Activated CD4-positive, alpha-beta T cell treated with anti-CD3 and anti-CD28 coated beads for 36 hours (primary cell): ENCODE measurements around the gene MIA3. TPM values are rescaled to one million over a fixed set of nuclear protein-coding genes. Genes with fewer than 3 reads are reported as not detected.
A peak's percentile ranks its signal among the peaks of the same experiment; 100 is the strongest.
"Not testable (repeated sequence)": the region's sequence is repeated elsewhere in the genome, so short reads cannot be mapped to it uniquely, and the experiment has no call there.

Source experiments
- ATAC-seq: fragments of 200-7000 bp; cut with Tn5 transposase; one replicate; pipeline ENCODE4 v1.10.0; 2021; ENCODE audit warnings: mild to moderate bottlenecking, moderate library complexity
- CTCF ChIA-PET: fragments of 350-600 bp; sonication (Branson Sonifier 250); formaldehyde crosslinking; loops from one replicate; lab custom pipeline; 2021; ENCODE audit warnings: antibody characterized with exemption; lab: Charles Lee
- POLR2A ChIA-PET: fragments of 350-600 bp; sonication (Branson Sonifier 250); formaldehyde crosslinking; loops from one replicate; lab custom pipeline; 2021; ENCODE audit warnings: antibody characterized with exemption, inconsistent platforms; lab: Charles Lee
- DNase-seq: peaks from one replicate; pipeline ENCODE4 v3.0.0-alpha.2; 2020
- H3K27ac Mint-ChIP-seq: one replicate; pipeline ENCODE4 v1.8.0; 2021; ENCODE audit warnings: mixed read lengths
- H3K27me3 Mint-ChIP-seq: one replicate; pipeline ENCODE4 v1.8.0; 2021; ENCODE audit warnings: mixed read lengths
- H3K36me3 Mint-ChIP-seq: one replicate; pipeline ENCODE4 v1.8.0; 2021; ENCODE audit warnings: low read depth, mixed read lengths
- H3K4me1 Mint-ChIP-seq: one replicate; pipeline ENCODE4 v1.8.0; 2021; ENCODE audit warnings: mixed read lengths
- H3K4me3 Mint-ChIP-seq: one replicate; pipeline ENCODE4 v1.8.0; 2021; ENCODE audit warnings: mild to moderate bottlenecking, moderate library complexity, mixed read lengths
- H3K9me3 Mint-ChIP-seq: one replicate; pipeline ENCODE4 v1.8.0; 2021; ENCODE audit warnings: low read depth, mixed read lengths
- intact Hi-C, 2 experiments: fragments of 100-400 bp; cut with DNase I in 1 of 2; cut with micrococcal nuclease in 1 of 2; formaldehyde crosslinking; loops; one replicate each; pipeline versions ENCODE4 v1.14.2 to v1.15.1; 2022 to 2024; cut with DNase I, micrococcal nuclease
- total RNA-seq, 2 experiments: library from RNA; stranded (reverse); gene quantifications; one replicate each; pipeline ENCODE4 v1.2.3, GENCODE V29; 2021

Gene MIA3
- total RNA-seq, 2 experiments from 2014 or later = 46.7 to 57.9 TPM

DNA sequence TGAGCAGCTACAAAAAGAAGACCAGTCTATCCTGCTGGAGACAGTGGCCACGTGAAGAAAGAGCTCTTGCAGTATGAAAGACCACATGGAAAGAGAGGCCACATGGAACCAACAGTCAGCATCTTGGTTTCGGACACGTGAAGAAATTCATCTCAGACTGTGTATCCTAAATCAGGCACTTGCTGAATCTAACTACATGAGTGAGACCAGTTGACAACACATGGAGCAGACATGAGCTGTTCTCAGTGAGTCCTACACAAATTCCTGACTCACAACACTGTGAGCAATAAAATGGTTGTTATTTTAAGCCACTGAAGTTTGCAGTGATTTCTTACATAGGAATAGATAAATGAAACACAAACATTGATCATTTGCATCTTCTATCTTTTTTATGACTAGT, 25.7 kb upstream of the MIA3 start:
- peaks cover 21% of the 10 kb centered on the region for H3K4me1 Mint-ChIP-seq
- peaks cover 18% of the 10 kb centered on the region for H3K36me3 Mint-ChIP-seq
- DNase-seq (no peak), ATAC-seq (no peak)
- H3K27ac Mint-ChIP-seq = no peak overlapping the region
- intact Hi-C loops = no loop called here
- POLR2A ChIA-PET = interaction anchor here (0.5 kb wide), 1 partner anchor 36 kb away, joined by 3 read pairs; no protein-coding TSS in a partner anchor
- CTCF ChIA-PET = interaction anchor here (2.6 kb wide), 1 partner anchor 42 kb away, joined by 12 read pairs; no protein-coding TSS in a partner anchor
- no peaks in the 10 kb centered on the region for H3K9me3 Mint-ChIP-seq
- no peak overlapping the region for H3K4me3 Mint-ChIP-seq
- H3K27me3 Mint-ChIP-seq = no peaks in the 10 kb centered on the region

GRCh38 chr1:222594789-222595188, 23.1 kb upstream of the MIA3 start:
- no peak for ATAC-seq
- DNase-seq = no peak
- ChIA-PET POLR2A (no interaction called here), CTCF (interaction anchor here (1.2 to 1.3 kb wide), 3 partner anchors 19 to 115 kb away, joined by 3 to 4 read pairs (median 3); no protein-coding TSS in a partner anchor)
- Mint-ChIP-seq H3K36me3 (peaks cover under 1% of the 10 kb centered on the region), H3K27ac (no peak overlapping the region), H3K27me3 (no peaks in the 10 kb centered on the region), H3K4me3 (no peak overlapping the region), H3K9me3 (no peaks in the 10 kb centered on the region), H3K4me1 (peaks cover 6% of the 10 kb centered on the region)
- intact Hi-C loops = no loop called here

DNA sequence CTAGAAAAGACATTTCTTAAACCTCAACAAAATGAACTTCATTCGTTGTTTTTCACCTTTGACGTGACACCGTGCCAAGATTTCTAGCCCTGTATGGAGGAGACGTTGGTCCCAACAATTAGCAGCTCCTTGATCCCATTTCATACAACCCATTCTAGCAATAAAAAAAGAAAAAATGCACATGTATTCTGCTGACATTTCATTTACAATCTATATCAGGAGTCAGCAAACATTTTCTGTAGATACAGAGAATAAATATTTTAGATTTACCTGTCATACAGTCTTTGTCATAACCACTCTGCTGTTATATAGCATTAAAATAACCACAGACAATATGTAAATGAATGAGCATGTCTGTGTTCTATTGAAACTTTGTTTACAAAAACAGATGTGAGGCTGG, 21.2 kb upstream of the MIA3 start:
- Mint-ChIP-seq H3K27me3 (no peaks in the 10 kb centered on the region), H3K36me3 (no peaks in the 10 kb centered on the region), H3K4me1 (no peaks in the 10 kb centered on the region), H3K9me3 (no peaks in the 10 kb centered on the region), H3K27ac (no peak overlapping the region), H3K4me3 (no peak overlapping the region)
- DNase-seq (no peak), ATAC-seq (no peak)
- ChIA-PET POLR2A (no interaction called here), CTCF (no interaction called here)
- intact Hi-C loops = no loop called here

- H3K27me3 Mint-ChIP-seq = no peaks in the 10 kb centered on the region
- CTCF ChIA-PET = no interaction called here
- ATAC-seq = no peak
Measured at GRCh38 chr1:222600281-222600680, 17.6 kb upstream of the MIA3 start.

GRCh38 chr1:222601257-222601656, 16.6 kb upstream of the MIA3 start:
- ATAC-seq (no peak), DNase-seq (no peak)
- H3K27me3 Mint-ChIP-seq = no peaks in the 10 kb centered on the region
- no peak overlapping the region for H3K4me3 Mint-ChIP-seq
- no peaks in the 10 kb centered on the region for H3K36me3 Mint-ChIP-seq
- POLR2A ChIA-PET = no interaction called here
- no peaks in the 10 kb centered on the region for H3K4me1 Mint-ChIP-seq
- no peak overlapping the region for H3K27ac Mint-ChIP-seq
- CTCF ChIA-PET = no interaction called here
- no peaks in the 10 kb centered on the region for H3K9me3 Mint-ChIP-seq
- intact Hi-C loops = no loop called here

More at GRCh38 chr1:222600281-222600680, 17.6 kb upstream of the MIA3 start:
- Mint-ChIP-seq H3K36me3 (no peaks in the 10 kb centered on the region), H3K4me3 (no peak overlapping the region), H3K9me3 (no peaks in the 10 kb centered on the region), H3K4me1 (no peaks in the 10 kb centered on the region), H3K27ac (no peak overlapping the region)
- intact Hi-C loops = no loop called here
- POLR2A ChIA-PET = no interaction called here
- DNase-seq = no peak

- no peaks in the 10 kb centered on the region for H3K4me1 Mint-ChIP-seq
- H3K27ac Mint-ChIP-seq = no peak overlapping the region
- H3K9me3 Mint-ChIP-seq = no peaks in the 10 kb centered on the region
- ChIA-PET CTCF (interaction anchor here (0.9 kb wide), 1 partner anchor 28 kb away, joined by 3 read pairs; no protein-coding TSS in a partner anchor), POLR2A (no interaction called here)
- peaks cover 3% of the 10 kb centered on the region for H3K27me3 Mint-ChIP-seq
- ATAC-seq = no peak
- H3K36me3 Mint-ChIP-seq = peaks cover 2% of the 10 kb centered on the region
- intact Hi-C loops = no loop called here
- no peak for DNase-seq
- no peak overlapping the region for H3K4me3 Mint-ChIP-seq
Measured at GRCh38 chr1:222606757-222607156, 11.1 kb upstream of the MIA3 start.

- POLR2A ChIA-PET, H3K4me1 Mint-ChIP-seq, H3K4me3 Mint-ChIP-seq, H3K36me3 Mint-ChIP-seq, H3K27ac Mint-ChIP-seq, ATAC-seq, H3K9me3 Mint-ChIP-seq, intact Hi-C loops, H3K27me3 Mint-ChIP-seq, DNase-seq: not testable (repeated sequence)
- CTCF ChIA-PET = interaction anchor here (1.1 kb wide), 1 partner anchor 25 kb away, joined by 4 read pairs; no protein-coding TSS in a partner anchor
Measured at GRCh38 chr1:222609111-222609510, 8.8 kb upstream of the MIA3 start.

GRCh38 chr1:222610728-222611127, 7.2 kb upstream of the MIA3 start:
- ATAC-seq (no peak), DNase-seq (no peak)
- ChIA-PET CTCF (no interaction called here), POLR2A (no interaction called here)
- intact Hi-C loops = loop anchor here in 1 of 2 experiments (10.0 kb wide), 2 partner anchors 866 to 1166 kb away; partner anchors contain the start of gene DUSP10
- no peaks in the 10 kb centered on the region for H3K4me1 Mint-ChIP-seq
- H3K27me3 Mint-ChIP-seq = peaks cover 16% of the 10 kb centered on the region
- H3K9me3 Mint-ChIP-seq = no peaks in the 10 kb centered on the region
- H3K36me3 Mint-ChIP-seq = peaks cover 2% of the 10 kb centered on the region
- no peak overlapping the region for H3K4me3 Mint-ChIP-seq
- no peak overlapping the region for H3K27ac Mint-ChIP-seq

- ChIA-PET CTCF (interaction anchor here (1.0 to 2.0 kb wide), 2 partner anchors 20 to 21 kb away, joined by 4 to 6 read pairs; no protein-coding TSS in a partner anchor), POLR2A (no interaction called here)
- no peaks in the 10 kb centered on the region for H3K9me3 Mint-ChIP-seq
Measured at GRCh38 chr1:222613627-222614026, 4.3 kb upstream of the MIA3 start.

DNA sequence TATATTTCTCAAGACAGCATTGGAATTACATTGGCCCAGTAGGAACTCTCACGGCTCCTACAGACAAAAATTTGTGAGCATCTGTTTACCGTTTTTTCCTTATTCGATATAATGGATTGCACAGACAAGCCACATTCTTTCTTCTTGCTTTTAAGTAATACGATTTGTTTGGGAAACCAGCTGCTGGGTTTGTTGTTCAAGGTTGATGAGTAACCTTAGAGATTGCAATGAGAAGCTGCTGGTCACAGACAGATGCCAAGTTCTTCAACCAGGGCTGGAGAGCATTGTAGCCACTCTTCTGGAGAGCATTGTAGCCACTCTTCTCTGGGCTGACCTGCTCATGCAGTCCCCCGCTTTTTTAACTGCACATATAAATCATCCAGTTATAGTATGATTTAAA, 1.4 kb upstream of the MIA3 start:
- intact Hi-C loops = loop anchor here (5.0 to 10.0 kb wide), 3 partner anchors 149 to 1172 kb away; partner anchors contain the start of gene DUSP10 (in 1 of the 2)
- ChIA-PET POLR2A (no interaction called here), CTCF (interaction anchor here (0.7 to 1.3 kb wide), 2 partner anchors 18 to 22 kb away, joined by 3 to 5 read pairs; no protein-coding TSS in a partner anchor)
- Mint-ChIP-seq H3K9me3 (no peaks in the 10 kb centered on the region), H3K36me3 (peaks cover 9% of the 10 kb centered on the region), H3K27me3 (peaks cover 13% of the 10 kb centered on the region), H3K4me1 (peaks cover 31% of the 10 kb centered on the region), H3K27ac (no peak overlapping the region), H3K4me3 (no peak overlapping the region)
- ATAC-seq (no peak), DNase-seq (no peak)

More at GRCh38 chr1:222613627-222614026, 4.3 kb upstream of the MIA3 start:
- H3K27me3 Mint-ChIP-seq = peaks cover 16% of the 10 kb centered on the region
- no peak overlapping the region for H3K4me3 Mint-ChIP-seq
- H3K27ac Mint-ChIP-seq = no peak overlapping the region
- ATAC-seq (no peak), DNase-seq (no peak)
- intact Hi-C loops = loop anchor here in 1 of 2 experiments (10.0 kb wide), 2 partner anchors 869 to 1169 kb away; partner anchors contain the start of gene DUSP10
- H3K36me3 Mint-ChIP-seq = peaks cover 2% of the 10 kb centered on the region
- peaks cover 5% of the 10 kb centered on the region for H3K4me1 Mint-ChIP-seq

- peaks cover 9% of the 10 kb centered on the region for H3K36me3 Mint-ChIP-seq
- peaks cover 31% of the 10 kb centered on the region for H3K4me1 Mint-ChIP-seq
- CTCF ChIA-PET = no interaction called here
- peak; percentile 94 for DNase-seq
- H3K27me3 Mint-ChIP-seq = peaks cover 11% of the 10 kb centered on the region
- peak; percentile 95 for ATAC-seq
- intact Hi-C loops = loop anchor here (1.0 to 10.0 kb wide), 6 partner anchors 27 to 1173 kb away; partner anchors contain the start of genes AIDA (in 2 of the 2), BROX (in 2 of the 2), DUSP10 (in 1 of the 2) and TAF1A (in 1 of the 2)
- no peaks in the 10 kb centered on the region for H3K9me3 Mint-ChIP-seq
- peak overlapping the region; percentile 83 for H3K4me3 Mint-ChIP-seq
- peak overlapping the region; percentile 88 for H3K27ac Mint-ChIP-seq
- POLR2A ChIA-PET = no interaction called here
Measured at GRCh38 chr1:222617367-222617951, 438 bp upstream of the MIA3 start.
